WTC11 (cell line): ENCODE data around the gene ZNRF3. TPM values are rescaled to one million over a fixed set of nuclear protein-coding genes. Genes with fewer than 3 reads are reported as not detected.

Experiments used
- ATAC-seq: fragments of 200-7000 bp; cut with Tn5 transposase; 2 replicates; pipeline ENCODE4 v1.10.0; 2021; ENCODE audit warnings: mild to moderate bottlenecking, moderate library complexity
- CTCF ChIA-PET: fragments of 300-600 bp; sonication (Branson Sonifier 250); formaldehyde crosslinking; loops from one replicate; lab custom pipeline; 2021; ENCODE audit warnings: antibody characterized with exemption; lab: Charles Lee
- POLR2A ChIA-PET: fragments of 350-600 bp; sonication (Branson Sonifier 250); formaldehyde crosslinking; loops from one replicate; lab custom pipeline; 2021; ENCODE audit warnings: antibody characterized with exemption; lab: Charles Lee
- DNase-seq: peaks from one replicate; pipeline ENCODE4 v3.0.0; 2021; ENCODE audit warnings: low spot score
- H3K27ac Mint-ChIP-seq: 2 replicates; pipeline ENCODE4 v1.8.0; 2021; ENCODE audit warnings: mixed read lengths
- H3K27me3 Mint-ChIP-seq: 2 replicates; pipeline ENCODE4 v1.8.0; 2021; ENCODE audit warnings: low read depth, mild to moderate bottlenecking, moderate library complexity, mixed read lengths
- H3K36me3 Mint-ChIP-seq: 2 replicates; pipeline ENCODE4 v1.8.0; 2021; ENCODE audit warnings: mixed read lengths
- H3K4me1 Mint-ChIP-seq: 2 replicates; pipeline ENCODE4 v1.8.0; 2022; ENCODE audit warnings: mixed read lengths
- H3K4me3 Mint-ChIP-seq: 2 replicates; pipeline ENCODE4 v1.8.0; 2021; ENCODE audit warnings: mild to moderate bottlenecking, moderate library complexity, mixed read lengths
- H3K9me3 Mint-ChIP-seq: 2 replicates; pipeline ENCODE4 v1.8.0; 2021; ENCODE audit warnings: mixed read lengths
- AFF4 ChIP-seq: sonication (generic); formaldehyde crosslinking; IDR thresholded peaks from 2 replicates; pipeline ENCODE4 v1.8.1; 2023; ENCODE audit warnings: mild to moderate bottlenecking, missing genetic modification reagents, borderline replicate concordance
- ARID4B ChIP-seq: sonication (generic); formaldehyde crosslinking; IDR thresholded peaks from 2 replicates; pipeline ENCODE4 v1.8.0; 2023; ENCODE audit warnings: missing genetic modification reagents, mild to moderate bottlenecking, borderline replicate concordance
- ATF3 ChIP-seq: sonication (generic); formaldehyde crosslinking; conservative IDR thresholded peaks from 2 replicates; pipeline ENCODE4 v1.8.1; 2022; ENCODE audit warnings: mild to moderate bottlenecking, missing genetic modification reagents
- ESRRA ChIP-seq: sonication (generic); formaldehyde crosslinking; IDR thresholded peaks from 2 replicates; pipeline ENCODE4 v1.8.1; 2022; ENCODE audit warnings: mild to moderate bottlenecking, missing genetic modification reagents, borderline replicate concordance
- ETV6 ChIP-seq: sonication (generic); formaldehyde crosslinking; IDR thresholded peaks from 2 replicates; pipeline ENCODE4 v1.8.1; 2022; ENCODE audit warnings: mild to moderate bottlenecking, missing genetic modification reagents
- FOXP4 ChIP-seq: sonication (generic); formaldehyde crosslinking; IDR thresholded peaks from 2 replicates; pipeline ENCODE4 v1.8.0; 2022; ENCODE audit warnings: mild to moderate bottlenecking, missing genetic modification reagents
- GRHL2 ChIP-seq: fragments of 250-450 bp; sonication (Bioruptor Pico); IDR thresholded peaks from 2 replicates; pipeline ENCODE4 v1.8.0; 2022; ENCODE audit warnings: mild to moderate bottlenecking, moderate library complexity; ENCODE audit not compliant: insufficient replicate concordance, severe bottlenecking
- HMGA2 ChIP-seq: fragments of 250-450 bp; sonication (Bioruptor Pico); IDR thresholded peaks from 2 replicates; pipeline ENCODE4 v1.4.0; 2021; ENCODE audit warnings: mild to moderate bottlenecking, moderate library complexity
- MXD4 ChIP-seq: fragments of 250-450 bp; sonication (Bioruptor Pico); IDR thresholded peaks from 2 replicates; pipeline ENCODE4 v1.8.0; 2021; ENCODE audit warnings: mild to moderate bottlenecking, moderate library complexity, borderline replicate concordance
- MYBL2 ChIP-seq: sonication (generic); formaldehyde crosslinking; IDR thresholded peaks from 2 replicates; pipeline ENCODE4 v1.8.1; 2023; ENCODE audit warnings: mild to moderate bottlenecking, moderate library complexity, missing genetic modification reagents
- NFE2L1 ChIP-seq: sonication (generic); formaldehyde crosslinking; IDR thresholded peaks from 2 replicates; pipeline ENCODE4 v1.8.1; 2023; ENCODE audit warnings: missing genetic modification reagents
- OVOL2 ChIP-seq: fragments of 250-450 bp; sonication (Bioruptor Pico); IDR thresholded peaks from 2 replicates; pipeline ENCODE4 v1.9.0; 2021; ENCODE audit warnings: mild to moderate bottlenecking, borderline replicate concordance
- PREB ChIP-seq: sonication (generic); formaldehyde crosslinking; IDR thresholded peaks from 2 replicates; pipeline ENCODE4 v1.8.1; 2022; ENCODE audit warnings: mild to moderate bottlenecking, missing genetic modification reagents, moderate library complexity, borderline replicate concordance
- SOX15 ChIP-seq: fragments of 250-450 bp; sonication (Bioruptor Pico); IDR thresholded peaks from 2 replicates; pipeline ENCODE4 v1.9.0; 2021; ENCODE audit warnings: mild to moderate bottlenecking
- TEAD1 ChIP-seq: sonication (generic); formaldehyde crosslinking; IDR thresholded peaks from 2 replicates; pipeline ENCODE4 v1.8.0; 2022; ENCODE audit warnings: mild to moderate bottlenecking, missing genetic modification reagents
- TEAD4 ChIP-seq: sonication (generic); formaldehyde crosslinking; IDR thresholded peaks from 2 replicates; pipeline ENCODE4 v1.8.0; 2022; ENCODE audit warnings: mild to moderate bottlenecking, missing genetic modification reagents
- TP53 ChIP-seq: sonication (generic); formaldehyde crosslinking; IDR thresholded peaks from 2 replicates; pipeline ENCODE4 v1.8.1; 2023; ENCODE audit warnings: mild to moderate bottlenecking, missing genetic modification reagents
- USF1 ChIP-seq: sonication (generic); formaldehyde crosslinking; IDR thresholded peaks from 2 replicates; pipeline ENCODE4 v1.8.0; 2022; ENCODE audit warnings: mild to moderate bottlenecking, missing genetic modification reagents
- ZNF219 ChIP-seq: sonication (generic); formaldehyde crosslinking; IDR thresholded peaks from 2 replicates; pipeline ENCODE4 v1.8.0; 2023; ENCODE audit warnings: missing genetic modification reagents, mild to moderate bottlenecking, borderline replicate concordance
- ZNF317 ChIP-seq: sonication (generic); formaldehyde crosslinking; IDR thresholded peaks from 2 replicates; pipeline ENCODE4 v1.8.1; 2023; ENCODE audit warnings: low read depth, mild to moderate bottlenecking, moderate library complexity, missing genetic modification reagents, borderline replicate concordance
- ZNF671 ChIP-seq: fragments of 250-450 bp; sonication (Bioruptor Pico); IDR thresholded peaks from 2 replicates; pipeline ENCODE4 v1.8.0; 2021; ENCODE audit warnings: mild to moderate bottlenecking
- ZSCAN18 ChIP-seq: fragments of 250-450 bp; sonication (Bioruptor Pico); IDR thresholded peaks from 2 replicates; pipeline ENCODE4 v2.1.2; 2022; ENCODE audit warnings: mild to moderate bottlenecking, moderate library complexity
- total RNA-seq: library from RNA; stranded (reverse); gene quantifications from 3 replicates; pipeline ENCODE4 v1.2.3, GENCODE V29; 2021

The ZNRF3 gene
- total RNA-seq, 1 experiment from 2014 or later: 25.4 TPM

GRCh38 chr22:29089507-29089906 is 206.1 kb downstream of the ZNRF3 start:
- Mint-ChIP-seq H3K27me3 (no peaks in the 10 kb centered on the region), H3K27ac (no peak overlapping the region), H3K4me1 (peaks cover 4% of the 10 kb centered on the region; the same call in 1 of the 2 replicates), H3K4me3 (no peak overlapping the region), H3K9me3 (no peaks in the 10 kb centered on the region), H3K36me3 (no peaks in the 10 kb centered on the region)
- TF ChIP-seq MXD4 (CRISPR knock-in tag) (no peak), TEAD1 (CRISPR knock-in tag) (no peak), TEAD4 (CRISPR knock-in tag) (no peak), ETV6 (CRISPR knock-in tag) (no peak), AFF4 (CRISPR knock-in tag) (no peak), HMGA2 (CRISPR knock-in tag) (no peak), GRHL2 (CRISPR knock-in tag) (no peak), ZNF671 (CRISPR knock-in tag) (no peak), OVOL2 (CRISPR knock-in tag) (no peak), NFE2L1 (CRISPR knock-in tag) (no peak), ESRRA (CRISPR knock-in tag) (no peak), ZNF317 (CRISPR knock-in tag) (no peak), PREB (CRISPR knock-in tag) (no peak), ZNF219 (CRISPR knock-in tag) (no peak), ZSCAN18 (CRISPR knock-in tag) (no peak), SOX15 (CRISPR knock-in tag) (no peak)
- ChIA-PET POLR2A (no interaction called here), CTCF (interaction anchor here (1.8 kb wide), 1 partner anchor 65 kb away, joined by 5 read pairs; no protein-coding TSS in a partner anchor)
- no peak for DNase-seq
- no peak for ATAC-seq

- CTCF ChIA-PET: interaction anchor here (1.8 kb wide), 1 partner anchor 64 kb away, joined by 5 read pairs; no protein-coding TSS in a partner anchor
- Mint-ChIP-seq H3K27me3 (no peaks in the 10 kb centered on the region), H3K36me3 (no peaks in the 10 kb centered on the region), H3K4me3 (no peak overlapping the region), H3K4me1 (no peaks in the 10 kb centered on the region), H3K9me3 (no peaks in the 10 kb centered on the region), H3K27ac (no peak overlapping the region)
- POLR2A ChIA-PET: no interaction called here
- TF ChIP-seq TP53 (CRISPR knock-in tag) (no peak), FOXP4 (CRISPR knock-in tag) (no peak), MYBL2 (CRISPR knock-in tag) (no peak), USF1 (no peak), ARID4B (CRISPR knock-in tag) (no peak), ATF3 (CRISPR knock-in tag) (no peak)
- ATAC-seq: no peak
- no peak for DNase-seq
Observed at GRCh38 chr22:29090039-29090438, 206.7 kb downstream of the ZNRF3 start.
